Rectal smooth muscle tissue (tissue), 1 donor: Measurements from ENCODE around the gene TWSG1.
"Not testable (repeated sequence)": the region's sequence is repeated elsewhere in the genome, so short reads cannot be mapped to it uniquely, and the experiment has no call there.

Experiments
- H3K27ac ChIP-seq: one replicate; pipeline ENCODE4 v1.7.0; 2013; ENCODE audit warnings: low read depth, low read length, inconsistent platforms
- H3K27me3 ChIP-seq: one replicate; pipeline ENCODE4 v1.7.0; 2013; ENCODE audit warnings: low read length; ENCODE audit not compliant: control insufficient read depth, insufficient read depth
- H3K36me3 ChIP-seq: one replicate; pipeline ENCODE4 v1.7.0; 2013; ENCODE audit warnings: low read length; ENCODE audit not compliant: control insufficient read depth, insufficient read depth
- H3K4me1 ChIP-seq: one replicate; pipeline ENCODE4 v1.7.0; 2013; ENCODE audit warnings: low read length; ENCODE audit not compliant: control insufficient read depth, insufficient read depth
- H3K4me3 ChIP-seq: one replicate; pipeline ENCODE4 v1.7.0; 2013; ENCODE audit warnings: low read length
- H3K9ac ChIP-seq: one replicate; pipeline ENCODE4 v1.7.0; 2013; ENCODE audit warnings: low read length

TWSG1 gene

DNA sequence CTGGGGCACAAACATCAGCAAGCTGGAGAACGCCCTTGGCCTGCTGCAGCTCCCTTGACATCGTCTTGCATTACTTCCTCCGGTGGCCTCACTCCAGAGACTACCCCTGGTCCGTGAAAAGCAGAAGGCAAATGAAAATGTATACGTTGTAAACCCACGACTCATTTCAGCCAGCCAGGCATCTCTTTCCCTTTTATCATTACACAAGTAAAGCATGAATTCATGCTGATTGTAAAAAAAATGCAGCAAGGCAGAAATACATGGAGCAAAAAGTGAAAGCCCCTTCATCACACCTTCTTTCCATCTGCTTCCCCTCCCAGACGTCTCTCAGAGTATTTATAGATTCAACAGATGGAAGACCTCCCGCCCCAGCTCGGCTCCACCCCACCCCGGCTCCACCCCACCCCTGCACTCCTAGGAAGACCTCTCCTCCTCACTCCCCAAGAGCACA, 99.1 kb downstream of the TWSG1 start:
- no peak overlapping the region for H3K27ac ChIP-seq
- H3K4me1 ChIP-seq, result no peaks in the 10 kb centered on the region
- H3K36me3 ChIP-seq, result no peaks in the 10 kb centered on the region
- H3K4me3 ChIP-seq, result no peak overlapping the region
- H3K27me3 ChIP-seq, result no peaks in the 10 kb centered on the region
- H3K9ac ChIP-seq, result no peak overlapping the region

DNA sequence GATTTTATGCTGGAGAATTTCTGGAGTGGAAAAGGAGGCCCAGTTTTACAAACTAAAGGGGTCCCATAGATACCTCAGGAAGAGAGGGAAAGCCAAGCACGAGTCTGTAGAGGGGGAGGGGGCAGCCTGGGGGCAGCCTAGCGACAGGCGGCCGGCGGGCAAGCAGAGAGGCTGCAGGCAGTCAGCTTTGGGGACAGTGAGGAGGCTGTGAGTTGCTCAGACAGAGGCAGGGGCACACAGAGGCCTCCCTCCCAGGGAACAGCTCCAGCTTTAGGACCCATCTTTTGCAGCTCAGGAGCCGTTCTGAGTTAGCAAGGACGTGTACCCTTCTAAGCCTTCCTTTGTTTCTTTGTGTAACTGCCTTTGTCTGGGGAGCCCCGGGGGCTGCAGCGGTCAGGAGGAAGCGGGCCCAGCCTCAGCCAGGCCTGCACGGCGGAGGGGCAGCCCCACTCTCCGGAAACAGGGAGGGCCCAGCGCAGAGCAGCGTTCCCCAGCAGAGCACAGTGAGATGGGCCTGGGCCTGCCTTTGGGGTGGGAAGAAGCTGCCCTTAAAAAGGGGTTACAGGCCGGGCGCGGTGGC, 99.6 kb downstream of the TWSG1 start:
- no peak overlapping the region for H3K4me3 ChIP-seq
- H3K9ac ChIP-seq, result no peak overlapping the region
- no peaks in the 10 kb centered on the region for H3K27me3 ChIP-seq
- H3K4me1 ChIP-seq, result no peaks in the 10 kb centered on the region
- H3K36me3 ChIP-seq, result no peaks in the 10 kb centered on the region
- H3K27ac ChIP-seq, result no peak overlapping the region

DNA sequence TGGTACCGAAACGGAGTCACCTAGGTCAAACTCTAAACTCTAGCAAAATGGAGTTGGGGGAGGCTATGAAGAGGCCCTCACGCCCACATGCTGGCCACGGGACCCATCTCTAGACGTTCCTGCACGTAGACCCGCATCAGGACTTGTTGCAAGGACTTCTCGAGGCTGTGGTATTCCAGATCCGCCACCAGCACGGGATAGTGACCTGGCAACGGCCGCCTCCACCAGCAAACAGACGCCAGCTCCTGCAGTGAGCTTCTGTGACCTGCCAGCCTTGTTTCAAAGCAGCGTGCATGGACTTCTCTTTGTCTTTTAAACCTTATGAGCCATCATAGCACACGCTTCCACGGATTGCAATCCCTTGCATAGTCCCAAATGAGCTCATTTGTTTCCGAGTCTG, 100.5 kb downstream of the TWSG1 start:
- H3K27ac ChIP-seq, result no peak overlapping the region

GRCh38 chr18:9436206-9436929, 101.8 kb downstream of the TWSG1 start:
- Histone ChIP-seq H3K4me1 (no peaks in the 10 kb centered on the region), H3K4me3 (no peak overlapping the region), H3K36me3 (no peaks in the 10 kb centered on the region), H3K27ac (no peak overlapping the region), H3K27me3 (no peaks in the 10 kb centered on the region), H3K9ac (no peak overlapping the region)

More for the DNA sequence above, 100.5 kb downstream of the TWSG1 start:
- Histone ChIP-seq H3K36me3 (no peaks in the 10 kb centered on the region), H3K9ac (no peak overlapping the region), H3K27me3 (no peaks in the 10 kb centered on the region), H3K4me3 (no peak overlapping the region), H3K4me1 (no peaks in the 10 kb centered on the region)

DNA sequence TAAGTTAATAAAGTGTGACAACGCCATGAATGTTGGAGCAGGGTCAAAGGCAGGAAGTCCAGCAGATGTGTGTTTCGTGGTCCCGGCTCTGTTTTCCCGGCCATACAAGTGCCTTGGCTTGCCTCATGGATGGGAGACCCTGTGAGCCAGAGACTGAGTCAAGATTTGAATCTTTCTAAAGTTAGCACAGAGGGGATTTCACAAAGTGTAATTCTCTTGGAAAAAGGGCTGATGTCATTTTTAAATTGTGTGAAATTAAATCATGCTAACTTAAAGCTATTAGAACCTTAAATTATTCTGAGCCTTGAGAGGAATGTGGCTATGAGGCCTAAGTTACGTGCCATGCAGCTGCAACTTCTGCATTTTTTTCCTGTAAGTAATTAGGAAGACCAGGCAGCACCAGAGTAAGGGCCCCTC, 102.5 kb downstream of the TWSG1 start:
- Histone ChIP-seq H3K27me3 (no peaks in the 10 kb centered on the region), H3K36me3 (no peaks in the 10 kb centered on the region), H3K4me3 (no peak overlapping the region), H3K27ac (no peak overlapping the region), H3K4me1 (no peaks in the 10 kb centered on the region), H3K9ac (no peak overlapping the region)

DNA sequence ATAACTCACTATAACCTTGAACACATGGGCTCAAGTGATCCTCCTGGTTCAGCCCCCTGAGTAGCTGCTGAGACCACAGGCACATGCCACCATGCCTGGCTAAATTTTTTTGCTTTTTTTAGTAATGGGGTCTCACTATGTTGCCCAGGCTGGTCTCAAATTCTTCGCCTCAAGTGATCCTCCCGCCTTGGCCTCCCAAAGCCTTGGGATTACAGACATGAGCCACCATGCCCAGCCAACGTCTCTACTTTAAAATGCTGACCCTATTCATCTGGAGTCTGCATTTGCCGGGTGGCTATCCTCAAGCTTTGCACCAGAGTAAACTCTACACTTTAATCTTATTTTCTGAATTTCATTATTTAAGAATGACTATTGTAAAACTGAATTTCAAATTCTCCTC, 103.1 kb downstream of the TWSG1 start:
- H3K27me3 ChIP-seq, result no peaks in the 10 kb centered on the region
- H3K27ac ChIP-seq, result no peak overlapping the region
- no peaks in the 10 kb centered on the region for H3K36me3 ChIP-seq
- no peaks in the 10 kb centered on the region for H3K4me1 ChIP-seq
- H3K4me3 ChIP-seq, result no peak overlapping the region
- no peak overlapping the region for H3K9ac ChIP-seq

- no peak overlapping the region for H3K4me3 ChIP-seq
- H3K9ac ChIP-seq, result no peak overlapping the region
- no peak overlapping the region for H3K27ac ChIP-seq
- H3K4me1 ChIP-seq, result no peaks in the 10 kb centered on the region
- no peaks in the 10 kb centered on the region for H3K36me3 ChIP-seq
- H3K27me3 ChIP-seq, result no peaks in the 10 kb centered on the region
These were observed 106.5 kb downstream of the TWSG1 start for GRCh38 chr18:9441061-9441460.

DNA sequence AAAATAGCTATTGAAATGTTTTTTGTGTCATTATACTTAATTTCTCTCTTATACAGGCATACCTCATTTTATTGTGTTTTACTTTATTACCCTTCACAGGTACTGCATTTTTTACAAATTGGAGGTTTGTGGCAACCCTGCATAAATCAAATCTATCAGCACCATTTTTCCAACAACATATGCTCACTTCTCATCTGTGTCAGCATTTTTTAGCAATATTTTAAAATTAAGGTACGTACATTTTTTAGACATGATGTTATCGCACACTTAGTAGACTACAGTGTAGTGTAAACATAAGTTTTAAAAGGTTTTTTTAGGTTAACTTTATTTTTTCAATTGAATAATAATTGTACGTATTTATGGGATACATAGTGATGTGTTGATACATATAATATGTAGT, 110.0 kb downstream of the TWSG1 start:
- Histone ChIP-seq H3K27ac (no peak overlapping the region), H3K36me3 (no peaks in the 10 kb centered on the region), H3K27me3 (no peaks in the 10 kb centered on the region), H3K4me1 (no peaks in the 10 kb centered on the region), H3K4me3 (no peak overlapping the region), H3K9ac (no peak overlapping the region)

DNA sequence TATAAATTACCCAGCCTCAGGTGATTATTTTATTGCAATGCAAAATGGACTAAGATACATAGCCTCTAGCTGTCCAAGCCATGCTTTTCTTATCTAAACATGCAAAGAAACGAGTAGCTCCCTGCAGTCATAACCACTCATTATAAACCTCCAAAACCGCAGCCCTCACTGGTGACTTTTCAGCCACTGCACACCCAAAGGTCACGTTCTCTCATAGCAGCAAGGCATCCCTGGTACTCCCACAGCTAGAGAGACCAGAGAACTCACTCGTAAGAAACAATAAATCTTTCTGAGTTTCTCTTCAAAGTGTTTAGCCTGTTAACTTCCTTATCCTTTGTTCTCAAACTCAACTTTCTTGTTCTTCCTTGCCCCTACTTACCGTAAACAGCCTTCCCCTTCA, 112.3 kb downstream of the TWSG1 start:
- Histone ChIP-seq H3K4me1 (no peaks in the 10 kb centered on the region), H3K4me3 (no peak overlapping the region), H3K27me3 (no peaks in the 10 kb centered on the region)

DNA sequence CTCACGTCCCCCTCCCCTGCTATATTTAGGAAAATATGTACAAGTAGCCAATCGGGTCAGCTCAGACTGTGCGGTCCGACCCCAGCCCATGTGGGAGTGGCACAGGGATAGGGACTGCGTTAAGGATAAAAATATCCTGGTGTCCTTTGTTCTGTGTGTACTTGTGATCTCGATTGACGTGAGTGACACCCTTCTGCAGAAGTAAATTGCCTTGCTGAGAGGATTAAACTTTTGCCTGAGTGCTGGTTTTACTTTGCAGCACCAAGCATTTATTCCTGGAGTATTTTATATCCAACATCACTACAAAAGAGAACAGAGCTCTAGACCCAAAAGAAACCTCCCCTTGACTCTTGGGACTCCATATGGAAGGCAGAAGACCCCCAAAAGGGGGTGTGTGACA, 112.8 kb downstream of the TWSG1 start:
- H3K27ac ChIP-seq, result no peak overlapping the region
- no peaks in the 10 kb centered on the region for H3K27me3 ChIP-seq
- no peaks in the 10 kb centered on the region for H3K4me1 ChIP-seq
- no peak overlapping the region for H3K9ac ChIP-seq
- H3K4me3 ChIP-seq, result no peak overlapping the region
- no peaks in the 10 kb centered on the region for H3K36me3 ChIP-seq

More for the DNA sequence above, 112.3 kb downstream of the TWSG1 start:
- Histone ChIP-seq H3K27ac (no peak overlapping the region), H3K36me3 (no peaks in the 10 kb centered on the region), H3K9ac (no peak overlapping the region)

- Histone ChIP-seq H3K27me3 (no peaks in the 10 kb centered on the region), H3K4me3 (no peak overlapping the region), H3K27ac (no peak overlapping the region), H3K9ac (no peak overlapping the region), H3K4me1 (no peaks in the 10 kb centered on the region), H3K36me3 (no peaks in the 10 kb centered on the region)
These were observed 115.2 kb downstream of the TWSG1 start for GRCh38 chr18:9449600-9450414.

DNA sequence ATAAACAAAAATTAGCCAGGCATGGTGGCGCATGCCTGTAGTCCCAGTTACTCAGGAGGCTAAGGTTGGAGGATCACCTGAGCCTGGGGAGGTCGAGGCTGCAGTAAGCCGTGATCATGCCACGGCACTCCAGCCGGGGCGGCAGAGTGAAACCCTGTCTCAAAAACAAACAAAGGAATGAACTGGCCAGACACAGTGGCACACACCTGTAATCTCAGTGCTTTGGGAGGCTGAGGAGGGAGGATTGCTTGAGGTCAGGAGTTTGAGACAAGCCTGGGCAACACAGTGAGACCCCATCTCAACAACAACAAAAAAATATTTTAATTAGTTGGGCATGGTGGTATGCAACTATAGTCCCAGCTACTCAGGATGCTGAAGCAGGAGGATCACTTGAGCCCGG, 116.3 kb downstream of the TWSG1 start:
- not testable (repeated sequence) for H3K36me3 ChIP-seq, H3K27me3 ChIP-seq, H3K4me3 ChIP-seq, H3K27ac ChIP-seq, H3K9ac ChIP-seq, H3K4me1 ChIP-seq
